MM.1S (cell line): ENCODE data around the gene VAMP2.

Experiments used
- EZH2 ChIP-seq: fragments of 300-600 bp; sonication (generic); optimal IDR thresholded peaks from 2 replicates; pipeline ENCODE3; 2017; ENCODE audit warnings: low read depth, mild to moderate bottlenecking, antibody characterized with exemption, low read length, mixed read lengths
- TF ChIP-seq, protein P1 (sequence below): fragments of 300-600 bp; sonication (generic); IDR thresholded peaks from 2 replicates; pipeline ENCODE4 v1.5.1; 2016; ENCODE audit warnings: antibody characterized with exemption, low read length, mixed read lengths

- no peak for TF ChIP-seq EZH2
- TF ChIP-seq, protein P1, sequence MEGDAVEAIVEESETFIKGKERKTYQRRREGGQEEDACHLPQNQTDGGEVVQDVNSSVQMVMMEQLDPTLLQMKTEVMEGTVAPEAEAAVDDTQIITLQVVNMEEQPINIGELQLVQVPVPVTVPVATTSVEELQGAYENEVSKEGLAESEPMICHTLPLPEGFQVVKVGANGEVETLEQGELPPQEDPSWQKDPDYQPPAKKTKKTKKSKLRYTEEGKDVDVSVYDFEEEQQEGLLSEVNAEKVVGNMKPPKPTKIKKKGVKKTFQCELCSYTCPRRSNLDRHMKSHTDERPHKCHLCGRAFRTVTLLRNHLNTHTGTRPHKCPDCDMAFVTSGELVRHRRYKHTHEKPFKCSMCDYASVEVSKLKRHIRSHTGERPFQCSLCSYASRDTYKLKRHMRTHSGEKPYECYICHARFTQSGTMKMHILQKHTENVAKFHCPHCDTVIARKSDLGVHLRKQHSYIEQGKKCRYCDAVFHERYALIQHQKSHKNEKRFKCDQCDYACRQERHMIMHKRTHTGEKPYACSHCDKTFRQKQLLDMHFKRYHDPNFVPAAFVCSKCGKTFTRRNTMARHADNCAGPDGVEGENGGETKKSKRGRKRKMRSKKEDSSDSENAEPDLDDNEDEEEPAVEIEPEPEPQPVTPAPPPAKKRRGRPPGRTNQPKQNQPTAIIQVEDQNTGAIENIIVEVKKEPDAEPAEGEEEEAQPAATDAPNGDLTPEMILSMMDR, result no peak
Measured at GRCh38 chr17:8166731-8167130, 4.0 kb upstream of the VAMP2 start.
